Rectal smooth muscle tissue (tissue), 1 donor: ENCODE data around the gene SLC25A30.

ENCODE experiments used
- H3K27ac ChIP-seq: one replicate; pipeline ENCODE4 v1.7.0; 2013; ENCODE audit warnings: low read depth, low read length, inconsistent platforms
- H3K27me3 ChIP-seq: one replicate; pipeline ENCODE4 v1.7.0; 2013; ENCODE audit warnings: low read length; ENCODE audit not compliant: control insufficient read depth, insufficient read depth
- H3K36me3 ChIP-seq: one replicate; pipeline ENCODE4 v1.7.0; 2013; ENCODE audit warnings: low read length; ENCODE audit not compliant: control insufficient read depth, insufficient read depth
- H3K4me1 ChIP-seq: one replicate; pipeline ENCODE4 v1.7.0; 2013; ENCODE audit warnings: low read length; ENCODE audit not compliant: control insufficient read depth, insufficient read depth
- H3K4me3 ChIP-seq: one replicate; pipeline ENCODE4 v1.7.0; 2013; ENCODE audit warnings: low read length
- H3K9ac ChIP-seq: one replicate; pipeline ENCODE4 v1.7.0; 2013; ENCODE audit warnings: low read length

SLC25A30 gene

GRCh38 chr13:45417790-45418534 lies at the start of gene SLC25A30:
TSS of gene SLC25A30 (minus strand) at chr13:45418373. CDS start at chr13:45411425, 6,948 bp downstream.
- Histone ChIP-seq H3K27ac (peak within 1 kb of the TSS; percentile 76), H3K4me1 (peaks cover 5% of the 10 kb centered on the region), H3K27me3 (no peaks in the 10 kb centered on the region), H3K36me3 (no peaks in the 10 kb centered on the region), H3K4me3 (peak within 1 kb of the TSS; percentile 70), H3K9ac (peak within 1 kb of the TSS; percentile 2)

GRCh38 chr13:45466359-45466758 lies 48.2 kb upstream of the SLC25A30 start:
- no peak overlapping the region for H3K27ac ChIP-seq
- no peaks in the 10 kb centered on the region for H3K27me3 ChIP-seq
- peaks cover 4% of the 10 kb centered on the region for H3K4me1 ChIP-seq
- H3K36me3 ChIP-seq, result no peaks in the 10 kb centered on the region
- H3K9ac ChIP-seq, result no peak overlapping the region
- H3K4me3 ChIP-seq, result no peak overlapping the region

DNA sequence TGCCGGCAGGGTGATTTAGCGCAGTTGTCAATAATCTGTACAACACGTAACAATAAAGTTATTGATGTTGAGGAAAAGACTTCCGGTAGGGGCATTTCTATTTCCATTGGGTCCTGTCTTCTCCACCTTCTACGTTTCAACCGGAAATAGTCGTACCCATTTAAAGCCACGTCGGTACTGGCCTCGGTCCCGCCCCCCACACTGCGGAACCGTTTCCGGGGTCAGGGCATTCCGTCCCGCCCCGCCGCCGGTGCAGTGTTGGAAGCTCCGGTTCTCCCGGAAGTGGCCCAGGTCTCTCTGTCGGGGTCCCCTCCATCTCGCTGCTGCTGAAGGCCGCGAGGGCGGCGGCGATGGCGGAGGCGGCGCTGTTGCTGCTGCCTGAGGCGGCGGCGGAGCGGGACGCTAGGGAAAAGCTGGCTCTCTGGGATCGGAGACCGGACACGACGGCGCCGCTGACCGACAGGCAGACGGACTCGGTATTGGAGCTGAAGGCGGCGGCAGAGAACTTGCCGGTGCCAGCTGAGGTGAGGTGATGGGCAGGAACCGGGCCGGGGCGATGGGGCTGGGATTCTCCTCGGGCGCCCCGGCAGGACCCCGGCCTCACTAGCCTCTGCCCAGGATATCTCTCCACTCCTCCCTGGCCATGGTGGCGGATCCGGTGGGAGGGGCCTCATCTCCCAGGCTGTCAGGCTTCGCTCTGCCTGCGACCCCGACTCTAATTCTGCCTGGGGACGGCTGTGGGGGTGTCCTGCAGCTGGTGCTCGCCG lies 46.7 kb upstream of the SLC25A30 start, which contains the start of gene COG3:
Gene COG3 (plus strand): TSS at position 253 of the 767 bp plus-strand sequence. CDS start 98 bp downstream, at position 351.
- Histone ChIP-seq H3K4me3 (peak within 1 kb of the TSS; percentile 98), H3K4me1 (peaks cover 4% of the 10 kb centered on the region), H3K9ac (peak within 1 kb of the TSS; percentile 94), H3K36me3 (no peaks in the 10 kb centered on the region), H3K27ac (peak within 1 kb of the TSS; percentile 92), H3K27me3 (no peaks in the 10 kb centered on the region)

- peak overlapping the region; percentile 98 for H3K4me3 ChIP-seq
- no peaks in the 10 kb centered on the region for H3K27me3 ChIP-seq
- no peak overlapping the region for H3K9ac ChIP-seq
- H3K27ac ChIP-seq, result peak overlapping the region; percentile 92
- H3K4me1 ChIP-seq, result peaks cover 4% of the 10 kb centered on the region
- H3K36me3 ChIP-seq, result no peaks in the 10 kb centered on the region
Observed at GRCh38 chr13:45464141-45464686, 46.0 kb upstream of the SLC25A30 start.

GRCh38 chr13:45456196-45456972 lies 38.2 kb upstream of the SLC25A30 start:
- Histone ChIP-seq H3K4me1 (no peaks in the 10 kb centered on the region), H3K27me3 (no peaks in the 10 kb centered on the region), H3K4me3 (no peak overlapping the region), H3K36me3 (no peaks in the 10 kb centered on the region), H3K9ac (no peak overlapping the region), H3K27ac (no peak overlapping the region)

GRCh38 chr13:45454204-45454603 lies 36.0 kb upstream of the SLC25A30 start:
- no peaks in the 10 kb centered on the region for H3K27me3 ChIP-seq

DNA sequence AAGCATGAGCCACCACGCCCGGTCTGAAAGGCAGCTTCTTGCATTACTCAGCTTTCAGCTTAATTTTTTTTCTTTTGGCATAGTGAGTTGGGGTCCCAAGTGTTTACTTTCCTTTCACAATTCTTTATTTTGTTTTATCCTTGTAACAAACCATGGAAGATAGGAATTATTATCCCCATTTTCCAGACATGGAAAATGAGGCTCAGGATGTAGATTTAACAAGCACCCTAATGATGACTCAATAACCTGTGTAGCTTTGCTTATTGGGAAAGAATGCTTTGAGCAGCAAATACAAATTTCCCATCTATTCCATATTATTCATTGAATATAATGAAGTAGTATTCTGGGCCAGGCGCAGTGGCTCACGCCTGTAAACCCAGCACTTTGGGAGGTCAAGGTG lies 33.1 kb upstream of the SLC25A30 start:
- Histone ChIP-seq H3K27ac (no peak overlapping the region), H3K36me3 (no peaks in the 10 kb centered on the region), H3K4me3 (no peak overlapping the region), H3K9ac (no peak overlapping the region), H3K27me3 (no peaks in the 10 kb centered on the region), H3K4me1 (no peaks in the 10 kb centered on the region)

More at GRCh38 chr13:45454204-45454603, 36.0 kb upstream of the SLC25A30 start:
- H3K9ac ChIP-seq, result no peak overlapping the region
- H3K4me3 ChIP-seq, result no peak overlapping the region
- H3K27ac ChIP-seq, result no peak overlapping the region
- no peaks in the 10 kb centered on the region for H3K4me1 ChIP-seq
- no peaks in the 10 kb centered on the region for H3K36me3 ChIP-seq

GRCh38 chr13:45448965-45449559 lies 30.9 kb upstream of the SLC25A30 start:
- Histone ChIP-seq H3K27ac (no peak overlapping the region), H3K9ac (no peak overlapping the region), H3K36me3 (no peaks in the 10 kb centered on the region), H3K27me3 (no peaks in the 10 kb centered on the region), H3K4me1 (no peaks in the 10 kb centered on the region), H3K4me3 (no peak overlapping the region)

GRCh38 chr13:45447050-45447661 lies 29.0 kb upstream of the SLC25A30 start:
- Histone ChIP-seq H3K36me3 (no peaks in the 10 kb centered on the region), H3K27me3 (no peaks in the 10 kb centered on the region), H3K27ac (no peak overlapping the region), H3K4me1 (no peaks in the 10 kb centered on the region), H3K4me3 (no peak overlapping the region), H3K9ac (no peak overlapping the region)

GRCh38 chr13:45446181-45446580 lies 28.0 kb upstream of the SLC25A30 start:
- Histone ChIP-seq H3K27ac (no peak overlapping the region), H3K4me1 (no peaks in the 10 kb centered on the region), H3K27me3 (no peaks in the 10 kb centered on the region), H3K36me3 (no peaks in the 10 kb centered on the region), H3K4me3 (no peak overlapping the region), H3K9ac (no peak overlapping the region)

GRCh38 chr13:45445053-45445452 lies 26.9 kb upstream of the SLC25A30 start:
- no peaks in the 10 kb centered on the region for H3K4me1 ChIP-seq
- H3K9ac ChIP-seq, result no peak overlapping the region
- no peaks in the 10 kb centered on the region for H3K36me3 ChIP-seq
- H3K27me3 ChIP-seq, result no peaks in the 10 kb centered on the region
- H3K4me3 ChIP-seq, result no peak overlapping the region
- H3K27ac ChIP-seq, result no peak overlapping the region
